ENCODE results near the gene GPA33.

Gene GPA33

DNA sequence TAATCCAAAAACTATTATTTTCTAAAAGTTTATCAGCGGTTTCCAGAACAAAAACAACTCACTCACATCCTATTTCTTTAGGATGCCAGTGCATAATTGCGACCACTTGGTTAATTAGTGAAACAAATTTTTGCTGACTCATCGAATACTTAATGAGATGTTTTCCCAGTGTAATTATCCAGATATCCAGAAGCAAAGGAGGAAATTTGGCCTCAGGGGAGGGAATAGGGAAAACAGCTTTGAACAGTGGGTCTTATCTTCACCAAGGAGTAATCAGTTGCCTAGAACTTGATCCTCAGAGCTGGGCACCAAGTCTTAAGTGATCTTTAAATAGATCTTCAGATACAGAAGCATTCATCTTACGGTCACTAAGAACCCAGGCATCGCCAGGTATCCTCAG lies 28.0 kb upstream of the GPA33 start:
- DNase-seq = no peak

GRCh38 chr1:167117225-167117624 lies 27.0 kb upstream of the GPA33 start:
- no peak for DNase-seq

- no peak for DNase-seq
These were observed 26.0 kb upstream of the GPA33 start for GRCh38 chr1:167116174-167116573.

GRCh38 chr1:167115655-167116054 lies 25.5 kb upstream of the GPA33 start:
- no peak for DNase-seq

DNA sequence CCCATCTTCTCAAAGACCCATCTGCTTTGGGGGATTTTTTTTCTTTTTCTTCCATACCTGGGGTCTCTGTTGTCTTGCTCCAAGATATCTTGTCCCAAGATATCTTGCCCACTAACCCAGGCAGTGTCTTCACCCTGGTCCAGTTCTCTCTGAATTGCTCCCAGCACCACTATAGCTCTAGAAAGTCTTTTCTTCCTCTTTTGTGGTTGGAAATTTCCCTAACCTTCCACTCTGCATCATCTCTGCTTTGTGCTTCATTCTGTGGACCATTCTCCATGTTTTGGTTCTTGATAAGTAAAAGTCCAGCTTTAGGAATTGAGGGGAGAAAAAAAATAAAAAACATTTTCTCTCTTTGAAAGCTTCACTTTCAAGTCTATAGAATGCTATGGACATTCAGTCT lies 24.5 kb upstream of the GPA33 start:
- DNase-seq = no peak

DNA sequence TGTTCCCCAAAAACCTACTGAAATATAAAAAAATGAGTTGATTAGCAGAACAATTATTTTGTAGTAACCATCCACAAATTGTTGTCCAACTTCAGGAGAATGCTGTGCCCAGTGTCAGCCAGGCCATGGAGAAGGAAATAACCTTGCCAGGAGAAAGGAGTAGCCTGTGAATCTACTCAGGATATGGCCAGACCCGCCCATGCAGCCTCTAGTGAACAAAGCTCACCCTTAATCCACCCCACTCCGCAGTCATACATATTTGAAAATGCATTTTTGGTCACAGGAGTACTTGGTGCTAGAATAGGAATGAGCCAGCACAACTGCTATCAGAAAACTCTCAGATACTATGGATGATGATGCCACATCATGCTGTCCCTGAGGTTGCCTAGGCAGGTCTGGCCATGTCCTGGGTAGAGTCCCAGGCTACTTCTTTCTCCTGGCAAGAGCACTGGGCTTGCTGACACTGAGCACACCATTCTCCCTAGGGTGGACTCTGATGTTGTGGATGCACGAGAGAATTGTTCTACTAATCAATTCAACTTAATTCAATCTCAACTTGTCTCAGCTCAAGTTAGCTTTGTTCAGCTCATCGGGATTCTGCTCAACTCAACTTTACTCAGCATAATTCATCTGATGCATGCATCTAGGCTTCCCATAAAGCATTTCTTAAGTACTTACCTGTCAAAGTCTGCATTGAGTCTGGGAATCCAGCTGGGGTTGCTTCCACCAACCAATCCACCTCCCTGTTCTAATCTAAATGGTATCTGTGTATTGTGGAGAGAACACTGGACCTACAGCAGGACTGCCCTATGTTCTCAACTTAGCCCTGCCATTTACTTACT lies 21.9 kb upstream of the GPA33 start:
- no peak for DNase-seq

DNA sequence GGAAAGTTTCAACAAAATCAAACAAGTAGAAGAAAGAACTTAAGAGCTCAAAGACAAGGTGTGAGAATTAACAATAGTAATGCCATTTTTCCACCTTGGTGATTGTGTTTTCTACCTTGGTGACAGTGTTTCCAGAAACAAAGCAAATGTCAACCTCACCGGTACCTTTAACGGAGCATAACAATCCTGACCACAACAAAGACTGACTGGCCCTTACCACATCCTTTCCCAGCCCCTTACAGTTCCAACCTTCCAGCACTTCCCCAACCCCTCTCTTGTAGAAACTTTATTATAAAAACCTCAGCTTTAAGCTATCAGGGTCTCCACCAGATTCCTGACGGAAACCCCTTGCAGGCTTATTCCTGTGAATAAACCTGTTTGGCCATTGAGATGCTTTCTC lies 20.4 kb upstream of the GPA33 start:
- no peak for DNase-seq

- no peak for DNase-seq
These were observed 18.9 kb upstream of the GPA33 start for GRCh38 chr1:167109125-167109524.

GRCh38 chr1:167107456-167107855 lies 17.3 kb upstream of the GPA33 start:
- DNase-seq = no peak

DNA sequence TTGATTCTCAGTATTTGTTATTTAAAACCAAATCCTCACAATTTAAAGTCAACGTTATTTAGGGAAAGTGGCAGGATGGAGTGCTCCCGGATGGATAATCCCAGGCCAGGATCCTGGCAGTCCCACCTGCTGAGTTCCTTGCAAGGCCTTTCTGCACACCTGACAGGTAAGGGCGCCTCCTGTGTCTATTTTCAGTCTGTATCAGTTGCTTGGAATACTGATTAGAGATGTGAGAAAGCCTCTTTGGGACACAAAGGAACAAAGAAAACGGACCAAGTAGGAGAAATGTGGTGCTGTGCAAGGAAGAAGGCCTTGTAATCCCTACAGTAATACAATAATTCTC lies 15.9 kb upstream of the GPA33 start:
- DNase-seq = no peak

GRCh38 chr1:167105271-167106118 lies 15.3 kb upstream of the GPA33 start:
- DNase-seq = no peak

DNA sequence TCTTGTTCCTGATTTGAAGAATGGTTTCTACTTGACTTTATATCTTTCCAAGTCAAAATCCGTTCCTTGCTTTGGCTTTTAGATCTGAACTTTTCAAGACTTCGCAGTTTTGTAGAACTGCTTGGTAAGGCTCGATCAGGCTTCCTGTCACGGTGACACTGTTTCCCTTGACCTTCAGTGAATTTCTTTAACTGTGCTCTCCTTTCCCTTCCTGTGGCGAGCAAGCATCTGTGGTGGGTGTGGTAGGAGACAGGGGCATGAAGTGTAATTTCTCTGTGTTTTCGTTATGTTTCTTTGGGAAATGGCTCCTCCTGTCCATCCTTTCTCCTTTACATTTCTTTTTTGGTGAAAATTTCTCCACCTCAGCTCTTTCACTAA lies 14.1 kb upstream of the GPA33 start:
- no peak for DNase-seq

- DNase-seq = no peak
These were observed 12.9 kb upstream of the GPA33 start for GRCh38 chr1:167102906-167103573.

- DNase-seq = no peak
These were observed 11.6 kb upstream of the GPA33 start for GRCh38 chr1:167101754-167102153.

DNA sequence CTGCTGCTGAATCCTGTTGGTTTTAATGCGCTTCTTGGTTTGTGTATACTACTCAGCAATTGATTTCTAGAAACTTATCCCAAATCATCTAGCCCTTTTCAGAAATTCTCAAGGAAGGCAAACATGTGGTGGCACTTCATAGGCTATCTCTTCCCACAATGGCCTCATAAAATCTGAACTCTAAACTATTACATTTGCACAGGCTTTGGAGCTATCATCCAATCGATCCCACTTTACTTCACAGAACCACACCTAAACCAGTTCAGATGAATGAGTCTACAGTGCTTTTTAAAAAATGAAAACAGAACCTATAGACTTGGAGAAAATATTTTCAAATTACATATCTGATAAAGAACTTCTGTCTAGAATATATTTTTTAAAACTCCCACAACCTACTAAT lies 10.6 kb upstream of the GPA33 start:
- no peak for DNase-seq

GRCh38 chr1:167099851-167100250 lies 9.7 kb upstream of the GPA33 start:
- no peak for DNase-seq

GRCh38 chr1:167095368-167095767 lies 5.2 kb upstream of the GPA33 start:
- no peak for DNase-seq

DNA sequence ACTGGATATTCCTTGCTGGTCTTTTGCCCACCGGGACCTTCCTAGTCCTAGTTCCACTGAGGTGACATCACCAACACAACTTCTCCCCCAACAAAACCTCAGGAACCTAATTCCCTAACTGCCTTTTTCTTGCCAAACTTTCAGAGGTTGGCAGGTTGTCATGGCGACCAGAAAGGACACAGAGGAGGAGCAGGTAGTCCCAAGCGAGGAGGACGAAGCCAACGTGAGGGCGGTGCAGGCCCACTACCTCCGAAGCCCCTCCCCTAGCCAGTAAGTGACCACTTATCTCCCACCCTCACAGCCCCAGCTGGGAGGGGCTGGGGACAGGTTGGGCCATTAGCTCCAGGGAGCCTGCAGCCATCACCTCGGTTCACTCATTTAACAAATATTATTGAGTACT lies 4.5 kb upstream of the GPA33 start:
- no peak for DNase-seq

- no peak for DNase-seq
These were observed 3.8 kb upstream of the GPA33 start, which contains the start of gene STYXL2 for GRCh38 chr1:167093846-167094516. Gene STYXL2, plus strand, starts transcription at chr1:167094075. Its CDS starts 775 bp downstream, at chr1:167094850.

- no peak for DNase-seq
These were observed 2.5 kb upstream of the GPA33 start for GRCh38 chr1:167092653-167093052.

DNA sequence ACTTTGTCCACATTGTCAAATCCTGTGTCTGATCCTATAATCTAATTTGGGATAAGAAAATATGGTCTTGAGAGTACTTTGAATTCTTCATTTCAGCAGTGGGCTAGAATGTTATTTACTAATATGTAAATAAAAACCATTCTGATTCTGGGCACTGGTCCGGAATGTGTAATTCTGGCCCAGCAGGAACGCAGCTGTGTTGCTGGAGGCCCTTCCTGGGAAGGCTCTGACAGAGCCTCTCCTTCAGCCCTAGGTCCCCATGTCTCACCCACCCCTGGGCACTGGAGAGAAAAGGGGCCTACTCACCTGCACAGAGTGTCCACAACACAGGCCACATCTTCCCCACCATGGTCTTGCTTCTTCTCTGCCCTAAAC lies 251 bp downstream of the GPA33 start:
- no peak for DNase-seq

Data from amygdala (tissue), 56 donors.